GM18519 (cell line): ENCODE results near the gene RSPRY1.
"Not testable (repeated sequence)": the region's sequence is repeated elsewhere in the genome, so short reads cannot be mapped to it uniquely, and the experiment has no call there.

Experiments used
- ATAC-seq: cut with Tn5 transposase; IDR thresholded peaks from one replicate; pipeline ENCODE4 v1.9.1; 2021; ENCODE audit warnings: mild to moderate bottlenecking, moderate library complexity; ENCODE audit not compliant: unreplicated experiment, low FRiP score

RSPRY1 gene

GRCh38 chr16:57252148-57252721 is 66.1 kb downstream of the RSPRY1 start:
- no peak for ATAC-seq

DNA sequence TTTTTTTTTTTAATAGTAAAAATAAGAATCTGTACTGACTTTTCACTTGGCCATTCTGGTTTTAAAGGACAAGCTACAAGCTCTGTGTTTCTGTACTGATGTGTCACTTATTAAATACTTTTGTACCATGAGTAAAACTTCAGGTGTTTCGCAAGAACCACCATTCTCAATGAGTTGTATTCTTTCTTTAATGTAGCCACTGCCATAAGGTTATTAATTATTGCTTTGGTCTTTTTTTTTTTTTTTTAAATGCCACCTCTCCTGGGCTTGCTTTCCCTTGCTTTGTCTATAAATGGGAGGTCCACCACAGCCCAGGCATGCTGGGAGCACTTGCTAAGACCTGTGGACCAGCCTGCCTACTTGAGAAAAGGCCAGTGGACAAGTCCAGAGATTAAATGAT is 67.3 kb downstream of the RSPRY1 start:
- no peak for ATAC-seq

DNA sequence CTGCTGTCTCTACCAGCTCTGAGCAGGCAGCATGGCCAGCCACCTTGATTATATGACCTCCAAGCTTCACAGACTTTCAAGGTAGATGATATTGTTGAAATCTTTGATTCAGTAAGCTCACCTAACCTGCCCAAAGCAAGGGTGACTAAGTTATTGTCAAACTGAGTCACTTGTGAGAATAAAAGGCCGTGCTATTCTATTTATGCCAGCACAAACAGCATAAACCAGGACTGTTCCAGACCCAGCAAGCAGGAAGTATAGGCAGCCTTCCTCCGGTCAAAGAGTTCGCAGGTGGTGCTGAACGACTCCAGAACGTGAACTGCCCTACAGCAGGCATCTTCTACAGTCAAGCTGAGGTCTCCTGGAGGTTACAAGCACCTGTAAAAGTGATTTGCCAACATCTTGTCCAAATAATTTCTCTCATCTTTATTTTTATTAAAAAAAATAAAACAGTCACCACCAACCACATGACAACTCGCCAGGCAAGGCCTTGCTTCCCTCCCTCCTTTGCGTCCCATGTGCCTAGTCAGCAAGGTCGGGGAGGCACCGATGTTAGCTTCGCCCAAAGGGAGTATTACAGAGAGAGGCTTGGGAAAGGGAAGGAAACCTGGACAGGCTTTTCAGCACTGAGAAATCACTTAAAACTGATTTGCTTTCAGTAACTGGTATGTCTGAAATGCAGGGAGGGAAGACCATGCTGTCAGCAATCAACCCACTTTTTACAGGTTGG is 69.7 kb downstream of the RSPRY1 start:
- ATAC-seq = no peak

GRCh38 chr16:57256601-57257395 is 70.7 kb downstream of the RSPRY1 start:
- no peak for ATAC-seq

- no peak for ATAC-seq
Observed at GRCh38 chr16:57257455-57258070, 71.4 kb downstream of the RSPRY1 start.

DNA sequence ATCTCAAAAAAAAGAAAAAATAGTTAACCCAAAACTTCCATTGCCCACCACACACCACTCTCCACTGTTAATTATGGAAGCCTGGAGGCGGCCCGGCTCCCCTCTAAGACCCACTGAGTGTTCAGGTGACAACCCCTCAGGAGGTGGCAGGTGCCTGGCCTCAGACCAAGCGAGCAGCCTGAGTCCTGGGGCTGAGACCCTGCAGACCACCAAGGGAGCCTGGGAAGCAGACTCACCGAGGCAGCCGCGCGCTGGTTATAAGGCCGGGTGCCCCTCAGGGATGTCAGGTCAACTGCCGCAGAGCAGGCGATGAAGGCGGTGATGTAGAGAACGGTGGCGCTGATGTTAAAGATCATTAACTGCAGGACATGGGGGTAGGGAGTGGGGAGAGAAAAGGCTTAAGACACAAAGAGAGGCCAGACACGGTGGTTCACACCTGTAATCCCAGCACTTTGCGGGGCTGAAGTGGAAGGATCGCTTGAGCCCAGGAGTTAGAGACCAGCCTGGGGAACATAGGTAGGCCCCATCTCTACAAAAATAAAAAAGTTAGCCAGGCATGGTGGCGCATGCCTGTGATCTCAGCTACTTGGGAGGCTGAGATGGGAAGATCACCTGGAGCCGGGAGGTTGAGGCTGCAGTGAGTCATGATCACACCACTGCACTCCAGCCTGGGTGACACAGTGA is 72.2 kb downstream of the RSPRY1 start:
- ATAC-seq = no peak

- ATAC-seq = no peak
Observed at GRCh38 chr16:57258910-57259475, 72.9 kb downstream of the RSPRY1 start.

DNA sequence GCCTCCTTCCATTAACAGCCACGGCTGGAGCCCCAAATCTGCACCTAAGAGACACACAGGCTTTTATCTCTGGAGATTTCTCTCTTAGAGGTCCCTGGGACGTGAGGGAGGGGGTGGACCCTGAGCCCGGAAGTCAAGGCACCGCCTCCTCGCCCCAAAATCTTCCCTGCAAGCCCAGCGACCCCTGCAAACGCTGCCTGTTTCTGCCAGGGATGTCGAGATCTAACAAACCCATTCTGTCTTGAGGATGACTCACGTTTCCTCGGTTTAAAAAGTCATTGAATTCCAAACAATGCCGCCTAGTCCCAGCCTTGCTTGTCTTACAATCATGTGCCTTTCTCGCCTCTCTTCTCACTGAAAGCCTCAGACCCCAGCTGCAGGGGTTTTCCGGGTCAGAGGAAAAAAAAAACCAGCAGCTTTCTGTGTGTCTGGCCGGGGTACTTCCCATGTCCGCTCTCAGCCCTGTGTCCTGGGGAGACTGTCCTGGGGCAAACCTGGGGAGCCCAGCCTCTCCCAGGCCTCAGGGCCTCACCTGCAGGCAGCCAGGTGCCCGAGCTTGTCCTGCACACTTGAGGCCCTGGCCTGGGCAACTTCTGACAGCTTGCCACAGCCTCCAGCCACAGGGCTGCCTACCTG is 74.3 kb downstream of the RSPRY1 start:
- ATAC-seq = no peak

DNA sequence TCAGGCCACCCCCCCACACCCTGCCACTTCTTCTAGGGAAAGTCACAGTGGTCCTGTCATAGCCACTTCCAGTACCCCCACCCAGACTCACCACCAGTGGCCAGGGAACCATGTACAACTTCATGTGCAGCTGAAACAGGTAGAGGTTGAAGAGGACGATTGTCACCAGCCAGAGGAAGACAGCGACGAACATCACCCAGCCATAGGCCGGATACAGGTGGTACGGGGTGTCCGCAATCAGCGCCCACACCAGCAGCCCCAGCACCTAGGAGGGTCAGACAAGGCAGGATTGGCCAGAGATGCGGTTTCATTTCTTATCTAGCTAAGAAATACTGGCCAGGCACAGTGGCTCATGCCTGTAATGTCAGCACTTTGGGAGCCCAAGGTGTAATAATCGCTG is 75.7 kb downstream of the RSPRY1 start:
- ATAC-seq = no peak

DNA sequence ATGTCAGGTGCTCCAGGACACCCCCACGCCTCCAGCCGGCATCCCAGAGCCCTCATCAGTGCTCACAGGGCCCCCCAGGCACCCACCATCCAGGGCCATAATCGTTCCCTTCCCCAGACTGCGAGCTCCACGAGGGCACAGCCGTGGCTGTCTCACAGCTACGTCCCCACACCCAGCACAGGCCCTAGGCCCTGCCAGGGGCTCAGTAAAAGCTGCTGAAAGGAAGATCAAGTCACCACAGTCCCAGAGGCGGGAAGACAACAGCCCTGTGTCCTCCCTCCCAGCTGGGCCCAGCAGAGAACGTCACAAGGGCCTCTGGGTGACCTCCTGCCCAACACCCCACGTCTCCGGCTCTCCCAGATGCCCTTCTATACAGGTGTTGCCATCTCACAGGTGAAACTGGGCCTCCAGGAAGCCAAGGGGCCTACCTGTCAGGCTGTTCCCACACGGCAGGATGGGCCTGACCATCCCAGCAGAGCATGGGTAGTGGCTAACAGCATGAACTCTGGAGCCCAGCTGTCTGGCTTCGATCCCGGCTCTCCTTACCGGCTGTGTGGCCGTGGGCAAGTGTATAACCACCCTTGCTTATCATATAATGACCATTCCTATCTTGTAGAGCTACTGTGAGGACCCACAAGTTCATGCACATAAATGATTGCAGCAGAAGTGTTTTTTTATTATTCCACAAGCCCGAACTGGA is 76.9 kb downstream of the RSPRY1 start:
- ATAC-seq = no peak

GRCh38 chr16:57263541-57264351 is 77.6 kb downstream of the RSPRY1 start:
- ATAC-seq = no peak

GRCh38 chr16:57264381-57264780 is 78.3 kb downstream of the RSPRY1 start:
- ATAC-seq = no peak

DNA sequence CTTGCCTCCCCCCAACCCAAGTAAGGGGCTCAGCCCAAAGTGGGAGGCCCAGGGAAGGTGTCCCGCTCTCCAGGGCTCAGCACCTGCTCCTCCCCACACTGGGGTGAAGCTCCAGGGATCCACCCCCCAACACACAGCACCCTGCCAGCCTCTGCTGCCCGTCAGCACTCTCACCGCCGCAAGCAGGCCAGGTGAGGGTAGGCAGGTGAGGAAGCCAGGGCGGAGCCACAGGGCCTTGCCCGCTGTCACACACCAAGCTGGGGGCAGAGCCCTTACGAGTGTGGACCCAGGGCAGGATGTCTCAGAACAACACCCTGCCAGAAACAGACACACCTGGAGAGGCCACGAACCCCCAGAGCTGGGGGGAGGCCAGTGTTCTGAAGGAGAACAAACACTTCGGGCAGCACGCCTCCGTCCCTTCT is 78.8 kb downstream of the RSPRY1 start:
- ATAC-seq = no peak

- no peak for ATAC-seq
Observed at GRCh38 chr16:57265850-57266530, 79.9 kb downstream of the RSPRY1 start.

GRCh38 chr16:57266531-57267260 is 80.6 kb downstream of the RSPRY1 start:
- ATAC-seq = no peak

- not testable (repeated sequence) for ATAC-seq
Observed at GRCh38 chr16:57267343-57267742, 81.2 kb downstream of the RSPRY1 start.
